GM18526 (cell line): ENCODE results near the gene MOV10L1.

Experiments
- POLR2A ChIP-seq: IDR thresholded peaks from 3 replicates; pipeline ENCODE4 v1.6.1; 2011; ENCODE audit not compliant: insufficient read length; ENCODE audit errors: extremely low read depth

Gene MOV10L1

GRCh38 chr22:50089682-50090411 is at the start of gene MOV10L1:
Gene MOV10L1 (plus strand): TSS chr22:50090006. CDS start chr22:50090089, 83 bp downstream.
- no peak for TF ChIP-seq POLR2A

GRCh38 chr22:50040717-50041116 is 49.1 kb upstream of the MOV10L1 start:
- no peak for TF ChIP-seq POLR2A

DNA sequence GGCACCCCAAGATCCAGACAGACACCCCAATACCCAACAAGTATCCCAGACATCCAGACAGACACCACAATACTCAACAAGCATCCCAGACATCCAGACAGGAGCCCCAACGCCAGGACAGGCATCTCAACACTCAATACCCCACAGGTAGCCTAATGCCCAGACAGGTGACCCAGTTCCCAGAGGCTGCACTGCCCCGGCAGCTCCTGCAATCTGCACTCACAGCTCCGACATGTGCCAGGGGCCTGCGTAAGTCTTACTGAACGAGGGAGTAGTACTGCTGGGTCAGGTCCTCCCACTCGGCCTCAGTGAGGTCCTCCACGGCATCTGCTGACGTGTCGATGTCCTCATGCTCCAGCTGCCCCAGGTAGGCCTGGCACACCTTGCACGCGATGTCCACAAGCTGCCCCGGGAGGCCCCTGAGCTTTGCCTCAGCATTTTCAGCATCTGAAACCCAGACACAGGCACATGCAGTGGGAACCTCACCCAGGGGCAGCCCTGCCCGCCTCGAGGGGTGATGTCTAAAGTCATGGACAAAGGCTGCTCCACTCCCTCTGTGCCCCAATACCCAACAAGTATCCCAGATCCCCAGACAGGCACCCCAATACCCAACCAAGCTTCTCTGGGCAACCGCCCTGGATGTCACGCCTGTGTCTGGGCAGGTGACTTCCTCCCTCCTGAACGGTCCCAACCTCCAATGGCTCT is 48.3 kb upstream of the MOV10L1 start:
- no peak for TF ChIP-seq POLR2A

DNA sequence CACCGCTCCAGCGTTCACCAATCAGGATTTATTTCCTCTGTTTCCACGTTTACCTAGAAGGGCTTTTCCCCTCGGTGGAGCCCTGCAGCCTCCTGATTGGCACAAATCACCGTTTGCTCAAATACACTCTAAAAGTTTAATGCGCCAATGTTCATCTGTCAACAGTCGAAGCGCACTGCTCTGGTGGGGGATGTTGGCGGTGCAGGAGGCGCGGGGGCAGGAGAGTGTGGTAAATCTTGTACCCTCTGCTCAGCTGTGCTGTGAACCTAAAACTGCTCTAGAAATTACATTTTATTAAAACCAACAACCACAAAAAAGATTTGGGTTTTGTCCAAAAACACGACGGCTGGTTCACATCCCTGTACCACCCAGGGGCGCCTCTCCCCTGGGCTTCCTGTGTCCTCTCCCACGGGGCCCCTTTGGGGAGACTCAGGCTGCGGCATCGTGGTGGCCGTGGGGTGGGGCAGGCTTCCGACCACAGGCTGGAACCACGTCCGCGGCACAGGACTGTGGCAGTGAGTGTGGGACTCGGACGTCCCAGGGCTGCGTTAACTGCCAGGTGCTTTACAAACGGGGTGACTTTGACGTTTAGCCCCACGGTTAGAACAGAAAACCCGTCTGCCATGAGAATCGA is 45.2 kb upstream of the MOV10L1 start:
- no peak for TF ChIP-seq POLR2A

DNA sequence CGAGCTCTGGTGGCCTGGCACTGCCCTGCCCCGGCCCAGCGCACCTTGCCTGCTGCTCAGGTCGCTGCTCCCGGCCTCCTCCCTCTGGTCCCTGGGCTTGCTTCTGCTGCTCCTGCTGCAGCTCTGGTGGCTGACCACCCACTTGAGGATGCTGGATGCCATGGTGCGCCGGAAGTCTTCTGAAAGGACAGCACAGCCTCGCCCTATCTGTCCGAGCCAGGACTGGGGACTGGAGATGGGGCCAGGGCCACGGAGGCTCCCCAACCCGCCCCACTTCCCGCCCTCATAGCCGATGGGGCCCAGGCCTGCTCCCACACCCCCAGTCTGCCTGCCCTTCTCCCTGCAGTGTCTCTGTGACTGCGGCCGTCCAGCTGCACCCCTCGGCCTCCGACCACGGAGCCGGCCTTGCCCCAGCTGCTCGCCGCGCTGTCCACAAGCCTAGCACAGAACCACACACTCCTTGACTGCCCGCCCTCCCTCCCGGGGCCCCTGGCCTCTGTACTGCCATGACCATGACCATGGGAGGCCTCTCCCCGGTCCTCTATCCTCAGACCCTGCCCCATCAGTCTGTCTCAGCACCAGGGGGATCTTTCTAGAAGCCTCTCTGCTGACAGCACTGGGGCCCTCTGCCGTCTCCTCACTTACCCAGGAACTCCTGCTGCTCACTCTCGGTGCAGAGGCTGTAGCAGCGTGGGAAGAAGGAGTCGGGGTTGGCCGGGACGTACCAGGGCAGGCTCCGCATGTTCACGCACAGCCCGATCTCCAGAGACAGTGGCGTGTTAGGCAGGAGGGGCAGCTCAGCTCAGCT is 44.4 kb upstream of the MOV10L1 start:
- TF ChIP-seq POLR2A: no peak

- TF ChIP-seq POLR2A: no peak
These were observed 43.8 kb upstream of the MOV10L1 start for GRCh38 chr22:50046019-50046415.

DNA sequence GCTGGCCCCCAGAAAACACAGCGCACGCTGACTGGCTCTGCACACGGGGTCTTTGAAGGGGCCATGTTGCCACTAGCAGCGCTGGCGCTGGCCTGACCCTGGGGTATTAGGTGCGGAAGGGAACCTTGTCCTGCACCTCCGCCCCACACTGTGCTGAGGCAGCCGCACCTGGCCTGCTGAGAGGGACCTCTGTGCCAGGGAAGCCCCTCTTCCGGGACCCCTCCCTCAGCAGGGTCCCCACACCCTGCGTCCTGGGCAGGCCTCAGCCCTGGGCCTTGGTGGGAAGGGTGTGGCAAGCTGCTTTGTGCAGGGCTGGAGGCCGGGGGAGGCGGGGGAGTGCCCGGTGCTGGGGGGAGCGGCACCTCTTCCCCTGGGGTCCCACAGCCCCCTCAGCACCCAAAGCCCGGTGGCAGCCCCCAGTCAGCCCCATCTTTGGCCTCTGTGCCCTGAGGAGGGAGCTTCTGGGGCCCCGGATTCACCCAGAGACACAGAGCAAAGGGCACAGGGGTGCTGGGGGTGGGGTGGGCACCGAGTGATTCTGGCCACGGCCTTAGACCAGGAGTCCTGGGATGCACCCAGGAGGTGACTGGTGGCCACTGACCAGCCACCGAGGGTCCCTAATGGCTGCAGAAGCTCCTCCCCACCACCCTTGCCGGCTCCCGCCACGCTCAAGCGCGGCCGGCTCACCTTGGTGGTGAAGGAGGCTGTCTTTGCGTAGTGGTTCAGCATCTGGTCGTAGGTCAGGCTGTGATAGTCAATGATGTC is 43.1 kb upstream of the MOV10L1 start:
- TF ChIP-seq POLR2A: no peak

DNA sequence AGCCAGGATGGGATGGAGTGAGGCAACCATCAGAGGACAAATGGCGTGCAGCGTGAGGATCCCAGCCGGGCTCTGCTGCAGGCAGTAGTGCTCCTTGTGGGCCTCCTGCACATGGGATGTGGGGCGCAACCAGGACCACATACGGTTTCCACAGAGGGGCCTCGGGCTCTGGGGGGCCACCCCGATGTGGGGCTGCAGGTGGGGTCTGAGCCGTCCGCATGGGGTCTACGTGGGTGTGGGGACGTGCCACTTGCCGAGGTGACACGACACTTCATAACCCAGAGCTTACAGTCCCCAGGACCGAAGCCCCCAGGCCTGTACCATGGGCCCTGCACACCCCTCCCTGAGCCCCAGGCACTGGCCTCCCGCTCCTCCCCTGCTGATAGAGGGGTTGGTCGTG is 42.5 kb upstream of the MOV10L1 start:
- no peak for TF ChIP-seq POLR2A

DNA sequence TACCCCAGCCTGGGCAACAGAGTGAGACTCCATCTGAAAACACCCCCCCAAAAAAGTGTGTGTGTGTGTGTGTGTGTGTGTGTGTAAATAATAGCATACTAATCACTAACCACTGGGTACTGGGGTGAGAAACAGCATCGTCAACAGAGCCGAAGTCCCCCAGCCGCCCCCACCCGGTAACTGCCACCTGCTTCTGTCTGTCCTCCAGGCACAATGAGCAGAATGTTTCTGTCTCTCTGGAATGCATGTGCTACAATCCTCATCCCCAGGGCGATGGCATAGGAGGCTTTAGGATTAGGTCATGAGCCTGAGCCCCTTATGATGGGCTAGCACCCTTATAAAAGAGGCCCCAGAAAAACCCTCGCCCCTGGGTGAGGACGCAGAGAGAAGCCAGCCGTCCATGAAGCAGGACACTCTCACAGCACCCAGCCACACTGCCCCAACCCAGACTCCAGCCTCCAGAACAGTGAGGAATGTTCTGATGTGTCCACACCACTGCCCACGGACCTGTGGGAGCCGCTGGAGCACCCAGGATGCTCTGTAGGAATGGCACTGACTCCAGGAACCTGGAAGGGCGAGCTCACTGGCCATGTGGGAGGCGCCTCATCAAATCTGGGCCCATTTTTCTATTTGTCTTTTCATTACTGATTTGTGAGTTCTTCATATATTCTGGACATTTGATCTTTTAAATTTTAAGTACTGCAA is 41.6 kb upstream of the MOV10L1 start:
- TF ChIP-seq POLR2A: no peak

DNA sequence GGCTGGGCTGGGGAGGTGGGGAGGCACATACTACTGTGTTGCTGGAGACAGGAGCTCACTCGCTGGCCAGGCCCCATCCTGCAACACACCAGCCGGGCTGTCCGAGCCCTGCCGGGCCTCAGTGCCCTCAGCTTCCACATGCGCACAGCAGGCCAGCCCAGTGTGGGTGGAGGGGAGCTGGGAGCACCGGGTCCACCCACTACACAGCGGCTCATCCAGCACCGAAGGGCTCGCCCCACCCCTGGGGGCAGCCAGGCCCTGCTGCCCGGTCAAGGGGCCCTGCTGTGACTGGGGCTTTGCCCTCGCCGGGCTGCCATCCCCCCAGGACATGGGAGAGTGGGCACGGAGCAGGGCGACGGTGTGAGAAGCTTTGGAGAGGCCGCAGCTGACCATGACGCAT is 41.0 kb upstream of the MOV10L1 start:
- TF ChIP-seq POLR2A: no peak

DNA sequence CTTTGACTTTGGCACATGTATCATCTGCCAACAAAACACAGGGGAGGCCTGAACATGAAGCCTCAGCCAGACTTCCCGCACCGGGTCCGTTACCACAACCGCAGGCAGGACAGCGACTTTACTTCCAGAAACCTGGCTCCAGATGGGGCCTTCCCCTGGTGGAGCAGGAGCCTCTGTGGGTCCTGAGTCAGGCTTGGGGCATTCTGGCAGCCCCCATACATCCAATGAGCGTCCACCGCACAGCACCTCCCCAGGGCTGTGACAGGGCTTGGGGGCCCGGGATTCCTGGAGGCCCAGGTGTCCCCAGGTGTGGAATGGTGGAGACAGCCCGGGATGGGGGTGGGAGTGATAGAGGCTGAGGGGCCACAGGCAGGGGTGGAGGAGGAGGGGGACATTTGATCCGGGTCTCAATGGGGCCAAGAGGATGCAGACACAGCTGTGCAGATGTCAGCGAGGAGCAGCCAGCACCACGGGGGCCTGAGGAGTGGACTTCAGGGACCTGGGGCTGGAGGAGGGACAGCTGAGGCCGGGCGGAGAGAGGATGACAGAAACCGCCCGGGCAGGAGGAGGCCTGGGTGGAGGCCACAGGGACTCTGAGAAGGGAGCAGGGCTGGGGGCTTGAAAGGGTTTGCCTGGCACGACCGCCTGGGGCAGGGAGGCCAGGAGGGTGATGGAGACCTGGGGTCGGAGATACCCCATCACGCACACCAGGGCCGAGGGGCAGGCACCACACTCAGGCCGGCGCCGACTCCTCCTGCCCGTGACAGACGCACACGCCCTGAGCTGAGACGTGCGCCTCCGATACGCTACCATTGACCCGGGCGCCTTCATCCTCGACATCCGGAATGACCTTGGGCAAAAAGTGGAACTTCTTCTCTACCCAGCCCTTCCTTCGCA is 40.3 kb upstream of the MOV10L1 start:
- TF ChIP-seq POLR2A: no peak

DNA sequence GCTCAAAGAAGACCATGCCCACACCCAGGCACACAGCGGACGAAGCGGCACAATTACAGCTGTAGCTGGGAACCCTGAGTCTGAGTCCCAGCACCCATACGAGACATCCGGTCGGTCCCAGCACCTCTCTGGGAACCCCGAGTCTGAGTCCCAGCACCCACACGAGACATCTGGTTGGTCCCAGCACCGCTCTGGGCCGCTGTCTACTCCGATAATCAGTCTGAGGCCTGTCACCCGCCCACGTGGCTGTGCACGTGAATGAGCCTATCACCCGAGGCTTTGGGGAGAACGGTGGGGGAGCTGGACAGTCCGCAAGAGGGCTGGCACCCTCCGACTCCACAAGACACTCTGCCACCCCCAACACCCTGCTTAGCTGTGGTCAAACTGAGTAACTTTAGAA is 37.9 kb upstream of the MOV10L1 start:
- no peak for TF ChIP-seq POLR2A

- no peak for TF ChIP-seq POLR2A
These were observed 35.9 kb upstream of the MOV10L1 start for GRCh38 chr22:50053861-50054260.
